HEK293 (cell line): Measurements from ENCODE around the gene JKAMP.

Experiments
- ELK4 ChIP-seq: IDR thresholded peaks from 2 replicates; pipeline ENCODE4 v1.6.1; 2011; ENCODE audit warnings: mild to moderate bottlenecking, low read depth, low read length, borderline replicate concordance
- ZNF16 ChIP-seq: fragments of 450-650 bp; formaldehyde crosslinking; IDR thresholded peaks from 2 replicates; pipeline ENCODE4 v1.5.1; 2016; ENCODE audit warnings: low read depth, missing biosample characterization, missing genetic modification characterization
- ZNF266 ChIP-seq: fragments of 450-650 bp; formaldehyde crosslinking; IDR thresholded peaks from 2 replicates; pipeline ENCODE4 v1.5.1; 2016; ENCODE audit warnings: missing biosample characterization, missing genetic modification characterization, low read depth
- ZNF341 ChIP-seq: fragments of 450-650 bp; formaldehyde crosslinking; IDR thresholded peaks from 2 replicates; pipeline ENCODE4; 2016; ENCODE audit warnings: low read depth, missing biosample characterization, missing genetic modification characterization
- ZNF350 ChIP-seq: fragments of 450-650 bp; formaldehyde crosslinking; IDR thresholded peaks from 2 replicates; pipeline ENCODE4 v1.5.0; 2017; ENCODE audit warnings: missing biosample characterization, mild to moderate bottlenecking, missing genetic modification characterization
- ZNF510 ChIP-seq: fragments of 450-650 bp; formaldehyde crosslinking; IDR thresholded peaks from 2 replicates; pipeline ENCODE4 v1.5.1; 2018; ENCODE audit warnings: mild to moderate bottlenecking, missing genetic modification characterization, missing biosample characterization; ENCODE audit not compliant: insufficient replicate concordance
- TF ChIP-seq, protein P1 (sequence below): fragments of 450-650 bp; formaldehyde crosslinking; IDR thresholded peaks from 2 replicates; pipeline ENCODE4 v1.5.1; 2016; ENCODE audit warnings: missing biosample characterization, missing genetic modification characterization

DNA sequence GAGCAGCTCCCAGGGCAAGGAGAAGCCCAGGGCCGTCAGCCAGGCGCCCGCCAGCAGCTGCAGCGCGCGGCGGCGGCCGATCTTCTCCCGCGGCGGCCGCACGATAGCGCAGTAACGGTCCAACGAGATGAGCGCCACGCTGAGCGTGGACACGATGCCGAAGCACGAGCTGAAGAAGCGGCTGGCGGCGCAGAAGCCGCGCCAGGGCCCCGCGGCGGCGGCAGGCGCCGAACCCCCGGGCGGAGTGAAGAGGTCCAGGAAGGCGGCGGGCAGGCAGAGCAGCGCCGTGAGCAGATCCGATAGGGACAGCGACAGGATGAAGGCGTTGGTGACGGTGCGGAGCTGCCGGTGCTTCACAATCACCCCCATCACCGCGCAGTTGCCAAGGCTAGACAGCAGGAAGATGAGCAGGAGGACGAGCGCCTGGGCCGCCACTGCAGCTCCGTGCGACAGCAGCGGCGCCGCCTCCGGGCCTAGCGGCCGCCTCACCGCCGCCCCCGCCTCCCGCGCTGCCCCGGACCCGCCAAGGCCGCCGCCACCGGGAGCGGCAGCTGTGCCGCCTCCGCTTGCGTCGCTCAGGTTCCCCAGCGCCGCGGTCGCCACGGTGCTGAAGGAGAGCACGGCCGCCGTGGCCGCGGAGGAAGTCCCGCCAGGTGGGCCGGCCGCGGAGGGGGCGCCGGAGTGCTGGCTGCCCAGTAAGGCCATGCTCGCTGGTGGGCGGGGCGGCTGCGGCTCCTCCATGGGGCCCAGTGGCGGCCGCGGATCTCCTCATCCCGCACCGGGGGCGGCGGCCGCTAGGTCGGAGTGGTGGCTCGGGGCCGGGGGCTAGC is 19.6 kb upstream of the JKAMP start:
- TF ChIP-seq ZNF510 (no peak), ZNF266 (tag by site-specific recombination) (no peak), ZNF341 (tag by site-specific recombination) (no peak), ZNF16 (tag by site-specific recombination) (no peak), ZNF350 (tag by site-specific recombination) (no peak), ELK4 (no peak)
- TF ChIP-seq, protein P1, sequence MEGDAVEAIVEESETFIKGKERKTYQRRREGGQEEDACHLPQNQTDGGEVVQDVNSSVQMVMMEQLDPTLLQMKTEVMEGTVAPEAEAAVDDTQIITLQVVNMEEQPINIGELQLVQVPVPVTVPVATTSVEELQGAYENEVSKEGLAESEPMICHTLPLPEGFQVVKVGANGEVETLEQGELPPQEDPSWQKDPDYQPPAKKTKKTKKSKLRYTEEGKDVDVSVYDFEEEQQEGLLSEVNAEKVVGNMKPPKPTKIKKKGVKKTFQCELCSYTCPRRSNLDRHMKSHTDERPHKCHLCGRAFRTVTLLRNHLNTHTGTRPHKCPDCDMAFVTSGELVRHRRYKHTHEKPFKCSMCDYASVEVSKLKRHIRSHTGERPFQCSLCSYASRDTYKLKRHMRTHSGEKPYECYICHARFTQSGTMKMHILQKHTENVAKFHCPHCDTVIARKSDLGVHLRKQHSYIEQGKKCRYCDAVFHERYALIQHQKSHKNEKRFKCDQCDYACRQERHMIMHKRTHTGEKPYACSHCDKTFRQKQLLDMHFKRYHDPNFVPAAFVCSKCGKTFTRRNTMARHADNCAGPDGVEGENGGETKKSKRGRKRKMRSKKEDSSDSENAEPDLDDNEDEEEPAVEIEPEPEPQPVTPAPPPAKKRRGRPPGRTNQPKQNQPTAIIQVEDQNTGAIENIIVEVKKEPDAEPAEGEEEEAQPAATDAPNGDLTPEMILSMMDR (tag by site-specific recombination) = no peak
